GM10266 (cell line): Measurements from ENCODE around the gene KIF5C.

ENCODE experiments used
- DNase-seq: peaks from one replicate; pipeline ENCODE4 v3.0.0; 2012; ENCODE audit errors: extremely low spot score
- CTCF ChIP-seq: IDR thresholded peaks from 2 replicates; pipeline ENCODE4 v1.5.1; 2012; ENCODE audit warnings: mild to moderate bottlenecking, low read depth; ENCODE audit not compliant: control insufficient read depth, insufficient read depth; ENCODE audit errors: missing control alignments

Gene KIF5C

GRCh38 chr2:148948868-148949267, 73.8 kb downstream of the KIF5C start:
- TF ChIP-seq CTCF = no peak
- no peak for DNase-seq

GRCh38 chr2:148949348-148949747, 74.3 kb downstream of the KIF5C start:
- no peak for DNase-seq
- no peak for TF ChIP-seq CTCF

GRCh38 chr2:148952621-148953020, 77.6 kb downstream of the KIF5C start:
- no peak for DNase-seq
- no peak for TF ChIP-seq CTCF

- DNase-seq = no peak
- no peak for TF ChIP-seq CTCF
Measured at GRCh38 chr2:148953426-148953825, 78.4 kb downstream of the KIF5C start.

GRCh38 chr2:148954536-148954935, 79.5 kb downstream of the KIF5C start:
- TF ChIP-seq CTCF = no peak
- no peak for DNase-seq

- no peak for TF ChIP-seq CTCF
- no peak for DNase-seq
Measured at GRCh38 chr2:148955798-148956197, 80.8 kb downstream of the KIF5C start.

GRCh38 chr2:148957023-148957422, 82.0 kb downstream of the KIF5C start:
- DNase-seq = no peak

More at GRCh38 chr2:148957023-148957422, 82.0 kb downstream of the KIF5C start:
- no peak for TF ChIP-seq CTCF
